Jurkat, Clone E6-1 (cell line): ENCODE data around the gene ITGB3BP.
"Not testable (repeated sequence)": the region's sequence is repeated elsewhere in the genome, so short reads cannot be mapped to it uniquely, and the experiment has no call there.

Source experiments
- DNase-seq: peaks from one replicate; pipeline ENCODE4 v3.0.0-alpha.2; 2011; ENCODE audit warnings: low read depth, low spot score
- H3K4me3 ChIP-seq: 2 replicates; pipeline ENCODE4 v1.5.1; 2011; ENCODE audit warnings: mild to moderate bottlenecking, low read length, control low read depth, moderate library complexity

The ITGB3BP gene

DNA sequence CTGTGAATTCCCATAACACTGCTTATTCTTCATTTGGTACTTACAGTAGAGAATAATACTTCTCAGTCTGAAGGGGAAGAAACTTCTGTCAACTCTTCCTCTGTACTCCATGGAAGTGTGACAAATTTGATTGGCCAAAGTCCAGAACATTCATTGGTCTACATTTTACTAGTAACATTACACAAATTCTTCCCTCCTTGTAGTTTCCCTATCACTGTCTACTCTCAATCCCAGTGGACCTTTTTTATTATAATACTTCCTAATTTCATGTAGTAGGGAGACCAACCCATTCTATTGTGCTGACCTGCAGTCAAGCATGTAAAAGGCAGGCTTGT is 80.9 kb downstream of the ITGB3BP start:
- no peak overlapping the region for H3K4me3 ChIP-seq
- DNase-seq: no peak

DNA sequence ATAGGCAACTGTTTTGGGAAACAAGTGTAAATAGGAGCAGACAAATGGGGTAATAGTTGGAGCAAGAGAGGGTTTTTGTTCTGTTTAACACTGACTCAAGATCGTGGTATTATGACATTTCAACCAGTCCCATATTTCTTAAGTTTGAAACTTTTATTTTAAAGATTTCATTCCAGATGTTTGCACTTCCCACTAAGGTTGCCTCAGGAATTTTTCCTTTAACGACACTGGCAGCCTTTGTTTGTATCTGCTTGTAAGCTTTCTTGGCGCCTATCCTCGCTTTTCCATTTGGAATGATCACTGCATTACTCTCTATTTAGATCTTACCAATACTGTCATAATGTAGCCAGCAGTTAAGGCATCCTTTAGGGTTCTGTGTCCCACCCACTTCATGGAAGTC is 87.9 kb downstream of the ITGB3BP start:
- H3K4me3 ChIP-seq: no peak overlapping the region
- DNase-seq: no peak

DNA sequence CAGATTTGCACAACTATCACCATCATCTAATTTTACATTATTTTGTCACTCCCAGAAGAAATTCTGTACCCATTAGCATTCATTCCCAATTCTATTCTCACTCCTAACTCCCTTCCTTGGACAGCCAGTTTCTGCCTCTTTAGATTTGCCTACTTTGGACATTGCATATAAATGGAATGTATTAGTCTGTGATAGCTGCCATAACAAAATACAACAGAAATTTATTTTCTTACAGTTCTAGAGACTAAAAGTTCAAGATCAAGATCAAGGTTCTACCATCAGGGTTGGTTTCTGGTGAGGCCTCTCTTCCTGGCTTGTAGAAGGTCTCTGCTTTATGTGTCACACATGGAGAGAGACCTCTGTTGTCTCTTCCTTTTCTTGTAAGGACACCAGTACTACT is 93.7 kb downstream of the ITGB3BP start:
- no peak overlapping the region for H3K4me3 ChIP-seq
- DNase-seq: no peak

DNA sequence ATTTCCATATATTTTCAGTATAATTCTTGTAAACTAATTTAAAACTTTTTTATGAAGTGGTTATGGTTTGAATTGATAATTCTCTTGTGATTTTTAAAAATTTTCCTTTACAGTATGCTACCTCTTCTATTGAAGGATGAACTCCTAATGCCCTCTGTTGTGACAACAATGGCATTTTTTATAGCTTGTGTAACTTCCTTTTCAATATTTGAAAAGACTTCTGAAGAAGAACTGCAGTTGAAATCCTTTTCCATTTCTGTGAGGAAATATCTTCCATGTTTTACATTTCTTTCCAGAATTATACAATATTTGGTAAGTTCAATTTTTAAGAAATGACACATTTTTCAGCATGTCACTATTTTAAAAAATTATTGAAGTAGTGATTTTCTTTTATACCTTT is 94.2 kb downstream of the ITGB3BP start:
- no peak for DNase-seq
- H3K4me3 ChIP-seq: no peak overlapping the region

DNA sequence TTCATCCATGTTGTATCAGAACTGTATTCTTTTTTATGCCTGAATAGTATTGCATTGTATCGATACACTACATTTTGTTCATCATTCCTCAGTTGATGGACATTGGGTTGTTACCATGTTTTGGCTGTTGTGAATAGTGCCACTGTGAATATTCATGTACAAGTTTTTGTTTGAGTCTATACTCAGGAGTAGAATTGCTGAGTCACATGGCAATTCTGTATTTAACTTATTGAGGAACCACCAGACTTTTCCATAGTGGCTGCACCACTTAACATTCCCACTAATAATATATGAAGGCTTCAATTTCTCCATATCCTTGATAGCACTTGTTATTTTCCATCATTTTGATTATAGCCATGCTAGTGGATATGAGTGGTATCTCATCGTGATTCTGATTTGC is 99.4 kb downstream of the ITGB3BP start:
- no peak for DNase-seq
- H3K4me3 ChIP-seq: no peak overlapping the region

DNA sequence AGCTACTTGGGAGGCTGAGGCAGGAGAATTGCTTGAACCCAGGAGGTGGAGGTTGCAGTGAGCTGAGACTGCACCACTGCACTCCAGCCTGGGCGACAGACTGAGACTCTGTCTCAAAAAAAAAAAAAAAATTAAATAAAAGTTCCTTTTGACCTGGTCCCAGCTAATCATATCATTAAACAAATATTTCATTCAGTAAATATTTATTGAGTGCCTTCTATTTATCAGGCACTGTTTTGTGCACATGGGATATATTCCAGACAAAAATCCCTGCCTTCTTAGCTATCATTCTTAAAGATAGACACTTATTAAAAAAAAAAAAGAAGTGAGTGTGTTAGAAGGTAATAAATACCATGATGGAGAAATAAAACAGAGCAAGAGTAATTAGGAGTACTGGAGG is 102.3 kb downstream of the ITGB3BP start:
- not testable (repeated sequence) for H3K4me3 ChIP-seq

DNA sequence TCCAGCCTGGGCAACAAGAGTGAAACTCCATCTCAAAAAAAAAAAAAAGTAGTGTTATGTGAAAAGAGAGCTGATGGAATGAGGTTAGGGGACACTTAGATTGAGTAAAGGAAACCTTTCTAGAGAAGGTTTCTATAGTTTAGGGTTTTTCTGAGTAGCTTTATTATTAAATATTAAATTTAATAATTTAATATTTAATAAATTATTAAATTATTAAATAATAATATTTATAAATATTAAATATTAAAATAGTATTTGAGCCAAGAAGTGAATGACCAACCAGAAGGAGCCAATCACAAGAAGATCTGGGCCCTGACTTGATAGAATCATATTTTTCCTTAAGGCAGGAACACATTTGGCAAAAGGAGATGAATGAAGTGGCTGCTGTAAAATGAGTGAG is 104.9 kb downstream of the ITGB3BP start:
- no peak overlapping the region for H3K4me3 ChIP-seq
- DNase-seq: no peak

More for the DNA sequence above, 102.3 kb downstream of the ITGB3BP start:
- DNase-seq: not testable (repeated sequence)

DNA sequence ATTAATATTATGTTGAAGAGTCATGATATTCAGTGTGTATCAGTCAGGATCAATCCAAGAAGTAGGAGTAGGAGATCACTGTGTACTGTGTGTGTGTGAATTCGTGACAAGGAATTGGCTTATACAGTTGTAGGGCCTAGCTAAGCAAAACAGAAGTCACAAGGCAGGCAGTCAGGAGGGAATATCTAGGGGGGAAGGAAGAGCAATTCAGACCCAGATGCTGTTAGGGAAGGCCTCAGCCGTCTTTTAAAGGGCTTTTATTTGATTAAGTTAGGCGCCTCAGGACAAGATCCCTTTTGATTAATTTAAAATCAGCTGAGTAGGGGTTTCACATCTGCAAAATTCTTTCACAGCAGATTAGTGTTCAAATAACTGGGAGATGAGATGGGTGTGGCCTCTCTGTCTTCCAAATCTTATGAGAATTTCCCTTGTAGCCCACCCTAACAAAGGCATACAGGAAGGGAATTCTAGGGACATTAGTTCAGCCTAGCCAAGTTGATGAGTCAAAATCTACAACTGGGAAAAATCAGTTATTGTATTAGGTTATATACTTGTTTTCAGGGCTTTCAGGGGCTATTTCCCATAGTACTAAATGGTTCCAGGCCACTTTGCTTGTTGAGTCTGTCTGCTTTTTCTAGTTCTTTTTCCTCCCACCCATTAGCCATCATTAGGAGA is 108.2 kb downstream of the ITGB3BP start:
- no peak for DNase-seq
- H3K4me3 ChIP-seq: no peak overlapping the region

DNA sequence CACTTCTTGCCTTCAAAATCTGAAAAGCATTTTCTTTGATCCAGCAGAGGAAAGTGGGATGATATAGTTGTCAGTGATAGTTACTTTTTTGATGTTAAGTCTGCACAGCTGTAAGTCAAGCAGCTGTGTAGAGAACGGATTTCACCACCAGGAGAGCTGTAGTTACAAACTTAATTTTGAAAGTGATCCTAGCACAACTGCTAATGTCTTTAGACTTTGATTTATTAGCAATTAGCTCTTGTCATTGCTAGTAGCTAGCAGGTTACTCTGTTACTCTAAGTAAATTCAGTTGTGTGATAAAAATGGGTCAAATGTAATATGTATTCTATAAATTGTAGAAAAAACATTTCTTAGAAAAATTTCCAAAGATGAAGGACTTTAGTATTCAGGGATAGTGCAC is 109.6 kb downstream of the ITGB3BP start:
- no peak for DNase-seq
- no peak overlapping the region for H3K4me3 ChIP-seq

DNA sequence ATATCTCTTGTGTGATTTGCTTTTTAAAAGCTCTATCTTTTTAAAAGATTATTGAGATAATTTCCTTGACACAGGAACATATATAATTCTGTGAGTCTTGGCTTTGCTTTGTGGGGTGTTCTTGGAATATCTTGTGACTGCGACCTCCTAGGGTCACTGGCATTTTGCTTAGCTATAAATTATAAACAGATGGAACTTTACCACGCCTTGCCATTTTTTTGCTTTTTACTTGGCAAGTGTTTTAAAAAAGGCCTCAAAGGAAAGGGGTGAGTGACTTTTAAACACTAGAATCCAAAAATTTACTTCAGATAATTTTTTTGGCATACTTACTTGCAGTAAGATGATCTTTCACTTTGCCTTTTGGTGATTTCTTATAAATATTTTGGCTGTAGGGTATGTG is 112.0 kb downstream of the ITGB3BP start:
- H3K4me3 ChIP-seq: no peak overlapping the region
- no peak for DNase-seq

DNA sequence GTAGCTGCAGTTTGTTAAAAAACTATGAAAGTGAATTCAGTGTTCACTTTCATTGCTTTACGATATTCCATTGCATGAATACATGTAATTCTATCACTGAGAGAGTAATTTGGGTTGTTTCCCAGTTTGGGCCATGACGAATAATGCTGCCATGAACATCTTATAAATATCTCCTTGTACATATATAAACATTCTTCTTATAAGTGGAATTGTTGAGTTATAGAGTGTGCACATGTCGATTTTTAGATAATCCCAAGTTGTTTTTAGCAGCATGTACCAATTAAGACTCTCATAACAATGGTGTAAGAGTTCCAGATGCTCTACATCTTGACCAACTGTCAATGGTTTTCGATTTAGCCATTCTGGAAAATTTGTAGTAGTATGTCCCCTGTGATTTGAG is 114.7 kb downstream of the ITGB3BP start:
- no peak for DNase-seq
- no peak overlapping the region for H3K4me3 ChIP-seq

DNA sequence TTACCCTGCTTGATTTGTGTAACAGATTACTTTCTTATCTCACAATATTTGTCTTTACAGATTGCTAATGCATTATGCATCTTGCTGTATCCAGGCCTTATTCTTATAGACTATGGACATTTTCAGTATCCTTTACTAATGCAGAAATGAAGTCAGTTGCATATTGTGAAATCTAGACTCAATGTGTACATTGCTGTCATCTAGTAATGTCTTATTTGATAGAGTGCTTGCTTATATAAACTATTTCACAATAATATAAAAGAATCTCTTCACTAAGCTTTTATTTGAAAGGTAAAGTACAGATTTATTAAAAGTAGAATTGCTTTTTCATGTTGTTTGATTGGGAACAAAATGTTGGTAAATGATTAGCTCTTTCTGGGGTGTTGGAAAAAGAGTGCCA is 116.0 kb downstream of the ITGB3BP start:
- DNase-seq: no peak
- no peak overlapping the region for H3K4me3 ChIP-seq

DNA sequence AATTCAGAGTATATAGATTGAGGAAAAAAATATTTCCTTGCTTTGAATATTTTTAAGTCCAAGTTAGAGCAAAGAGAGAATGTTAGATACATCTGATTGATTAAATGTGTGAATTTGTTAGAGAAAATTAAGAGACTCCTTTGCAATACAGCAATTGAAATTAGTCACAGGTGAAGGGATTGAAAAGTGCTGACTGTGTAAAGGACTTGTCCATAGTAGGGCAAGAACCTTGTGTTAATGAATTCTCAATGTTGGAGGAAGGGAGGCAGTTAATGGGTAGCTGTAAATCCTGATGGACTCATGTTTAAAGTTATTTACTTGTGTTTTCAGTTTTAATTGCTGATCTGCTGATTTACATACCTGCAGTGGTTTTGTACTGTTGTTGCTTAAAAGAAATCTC is 117.0 kb downstream of the ITGB3BP start:
- H3K4me3 ChIP-seq: no peak overlapping the region
- no peak for DNase-seq

DNA sequence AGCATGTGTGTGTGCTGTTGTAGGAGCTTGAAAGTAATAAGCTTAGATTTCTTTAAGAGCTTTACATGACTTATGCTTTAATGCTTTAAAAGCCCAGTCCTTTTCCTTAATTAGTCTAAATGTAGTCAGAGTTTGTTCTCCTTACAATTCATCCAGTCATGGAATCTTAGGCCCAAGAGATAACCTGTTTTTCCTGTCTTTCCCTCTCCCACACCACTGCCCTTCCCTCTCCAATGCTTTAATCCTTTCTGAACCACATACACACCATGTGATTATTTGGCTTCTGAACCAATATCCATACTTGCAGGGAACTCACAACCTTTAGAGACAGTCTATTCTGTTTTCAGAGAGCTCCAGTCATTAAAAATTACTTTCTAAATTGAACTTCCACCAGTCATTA is 118.0 kb downstream of the ITGB3BP start:
- H3K4me3 ChIP-seq: no peak overlapping the region

DNA sequence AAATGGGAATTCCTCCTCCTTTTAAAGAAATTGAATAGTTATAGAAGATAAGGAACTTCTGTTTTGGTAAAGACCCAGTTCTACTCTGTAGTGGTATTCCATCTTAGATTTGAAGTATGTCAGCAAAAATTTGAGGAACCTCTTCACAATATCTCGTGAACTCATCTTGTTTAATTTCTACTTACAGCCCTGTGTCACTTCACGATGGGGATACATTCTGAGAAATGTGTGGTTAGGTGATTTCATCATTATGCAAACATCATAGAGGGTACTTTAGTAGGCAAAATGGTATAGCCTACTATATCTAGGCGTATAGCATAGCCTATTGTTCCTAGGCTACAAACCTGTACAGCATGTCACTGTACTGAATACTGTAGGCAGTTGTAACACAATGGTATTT is 119.6 kb downstream of the ITGB3BP start:
- no peak overlapping the region for H3K4me3 ChIP-seq
- DNase-seq: no peak

More for the DNA sequence above, 118.0 kb downstream of the ITGB3BP start:
- no peak for DNase-seq

DNA sequence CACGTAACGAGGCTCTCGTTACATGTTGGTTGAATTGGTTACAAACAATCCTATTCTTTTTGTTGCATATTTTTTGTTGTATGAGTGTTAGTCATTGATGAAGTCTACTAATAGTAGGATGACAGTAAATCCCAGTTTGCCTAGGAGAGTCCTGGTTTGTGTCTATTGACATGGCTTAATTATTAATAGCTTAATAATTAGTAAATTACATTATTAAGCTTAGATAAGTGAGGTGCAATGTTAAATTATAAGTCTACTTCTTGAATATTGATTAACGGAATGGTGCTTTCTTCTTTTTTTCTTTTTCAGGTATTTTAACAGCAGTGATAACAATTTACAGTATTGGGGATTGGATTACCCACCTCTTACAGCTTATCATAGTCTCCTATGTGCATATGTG is 121.1 kb downstream of the ITGB3BP start:
- no peak overlapping the region for H3K4me3 ChIP-seq
- DNase-seq: no peak
